Immature natural killer cell (primary cell): ENCODE results near the gene EXOC6B. TPM values are rescaled to one million over a fixed set of nuclear protein-coding genes. Genes with fewer than 3 reads are reported as not detected.

Source experiments
- DNase-seq, 3 donors: peaks; one replicate each; pipeline ENCODE4 v3.0.0; 2022; ENCODE audit warnings: mixed read lengths in 1 of 3
- H3K27ac Mint-ChIP-seq, 6 donors: one replicate each; pipeline ENCODE4 v1.8.0; 2020; ENCODE audit warnings: mixed read lengths in 6 of 6, mild to moderate bottlenecking in 5 of 6, inconsistent platforms in 4 of 6, moderate library complexity in 3 of 6
- H3K27me3 Mint-ChIP-seq, 3 donors: one replicate each; pipeline ENCODE4 v1.8.0; 2020 to 2021; ENCODE audit warnings: low read depth in 3 of 3, mild to moderate bottlenecking in 3 of 3, mixed read lengths in 3 of 3, moderate library complexity in 3 of 3, inconsistent platforms in 1 of 3
- H3K36me3 Mint-ChIP-seq, 3 donors: one replicate each; pipeline ENCODE4 v1.8.0; 2020; ENCODE audit warnings: mixed read lengths in 3 of 3, inconsistent platforms in 2 of 3, mild to moderate bottlenecking in 2 of 3
- H3K4me1 Mint-ChIP-seq, 2 donors: one replicate each; pipeline ENCODE4 v1.8.0; 2020; ENCODE audit warnings: inconsistent platforms in 2 of 2, mild to moderate bottlenecking in 2 of 2, mixed read lengths in 2 of 2, moderate library complexity in 1 of 2
- H3K4me3 Mint-ChIP-seq, 5 donors: one replicate each; pipeline ENCODE4 v1.8.0; 2020; ENCODE audit warnings: mild to moderate bottlenecking in 5 of 5, mixed read lengths in 5 of 5, inconsistent platforms in 3 of 5, moderate library complexity in 3 of 5
- H3K9me3 Mint-ChIP-seq, 6 donors: one replicate each; pipeline ENCODE4 v1.8.0; 2020; ENCODE audit warnings: mild to moderate bottlenecking in 6 of 6, mixed read lengths in 6 of 6, inconsistent platforms in 4 of 6, moderate library complexity in 3 of 6
- polyA plus RNA-seq, 3 donors: library from polyadenylated mRNA; unstranded; fragments of 300-500 nt; fragmentation: Illumina TruSeq; gene quantifications; one replicate each; pipeline ENCODE4 v1.2.3, GENCODE V29; 2021

EXOC6B gene
- polyA plus RNA-seq, 3 donors from 2014 or later, result 2.0 to 2.7 (median 2.5) TPM

- Mint-ChIP-seq H3K36me3 (no peaks in the 10 kb centered on the region), H3K4me3 (no peak overlapping the region), H3K4me1 (no peaks in the 10 kb centered on the region), H3K9me3 (peaks cover 0 to 5% (median 2%) of the 10 kb centered on the region in 6 donors), H3K27me3 (no peaks in the 10 kb centered on the region), H3K27ac (no peak overlapping the region)
- DNase-seq, result no peak
These were observed 562.6 kb downstream of the EXOC6B start for GRCh38 chr2:72263043-72263775.

- H3K27me3 Mint-ChIP-seq, result no peaks in the 10 kb centered on the region
- no peaks in the 10 kb centered on the region for H3K9me3 Mint-ChIP-seq
- H3K27ac Mint-ChIP-seq, result no peak overlapping the region
- H3K36me3 Mint-ChIP-seq, result no peaks in the 10 kb centered on the region
- H3K4me1 Mint-ChIP-seq, result no peaks in the 10 kb centered on the region
- H3K4me3 Mint-ChIP-seq, result no peak overlapping the region
- DNase-seq, result no peak
These were observed 564.8 kb downstream of the EXOC6B start for GRCh38 chr2:72261076-72261475.

GRCh38 chr2:72255540-72255939 is 570.3 kb downstream of the EXOC6B start:
- Mint-ChIP-seq H3K4me3 (no peak overlapping the region), H3K4me1 (no peaks in the 10 kb centered on the region), H3K9me3 (peaks cover 0 to 21% (median 7%) of the 10 kb centered on the region in 6 donors), H3K27ac (no peak overlapping the region), H3K27me3 (peaks cover 0 to 2% (median 0%) of the 10 kb centered on the region in 3 donors), H3K36me3 (peaks cover 0 to 3% (median 0%) of the 10 kb centered on the region in 3 donors)
- no peak for DNase-seq

GRCh38 chr2:72254831-72255451 is 570.9 kb downstream of the EXOC6B start:
- Mint-ChIP-seq H3K9me3 (peaks cover 0 to 21% (median 7%) of the 10 kb centered on the region in 6 donors), H3K36me3 (peaks cover 0 to 3% (median 0%) of the 10 kb centered on the region in 3 donors), H3K27ac (no peak overlapping the region), H3K27me3 (peaks cover 0 to 2% (median 0%) of the 10 kb centered on the region in 3 donors), H3K4me3 (no peak overlapping the region), H3K4me1 (no peaks in the 10 kb centered on the region)
- no peak for DNase-seq

GRCh38 chr2:72238311-72238710 is 587.5 kb downstream of the EXOC6B start:
- no peaks in the 10 kb centered on the region for H3K9me3 Mint-ChIP-seq
- H3K36me3 Mint-ChIP-seq, result peaks cover 0 to 3% (median 0%) of the 10 kb centered on the region in 3 donors
- H3K4me3 Mint-ChIP-seq, result no peak overlapping the region
- H3K27ac Mint-ChIP-seq, result no peak overlapping the region
- H3K4me1 Mint-ChIP-seq, result peaks cover 16 to 18% of the 10 kb centered on the region in 2 donors
- no peak for DNase-seq
- no peaks in the 10 kb centered on the region for H3K27me3 Mint-ChIP-seq

- Mint-ChIP-seq H3K4me3 (no peak overlapping the region), H3K27ac (no peak overlapping the region), H3K4me1 (peaks cover 16 to 18% of the 10 kb centered on the region in 2 donors), H3K9me3 (no peaks in the 10 kb centered on the region), H3K36me3 (peaks cover 0 to 3% (median 0%) of the 10 kb centered on the region in 3 donors), H3K27me3 (peaks cover 0 to 2% (median 0%) of the 10 kb centered on the region in 3 donors)
- no peak for DNase-seq
These were observed 588.3 kb downstream of the EXOC6B start for GRCh38 chr2:72237549-72237948.

GRCh38 chr2:72236445-72237067 is 589.3 kb downstream of the EXOC6B start:
- H3K4me1 Mint-ChIP-seq, result peaks cover 7 to 11% of the 10 kb centered on the region in 2 donors
- H3K36me3 Mint-ChIP-seq, result no peaks in the 10 kb centered on the region
- DNase-seq, result no peak
- H3K9me3 Mint-ChIP-seq, result no peaks in the 10 kb centered on the region
- H3K27me3 Mint-ChIP-seq, result peaks cover 0 to 2% (median 0%) of the 10 kb centered on the region in 3 donors
- H3K4me3 Mint-ChIP-seq, result no peak overlapping the region
- no peak overlapping the region for H3K27ac Mint-ChIP-seq

GRCh38 chr2:72235497-72236415 is 590.1 kb downstream of the EXOC6B start:
- H3K36me3 Mint-ChIP-seq, result no peaks in the 10 kb centered on the region
- peaks cover 0 to 4% (median 0%) of the 10 kb centered on the region in 3 donors for H3K27me3 Mint-ChIP-seq
- H3K9me3 Mint-ChIP-seq, result no peaks in the 10 kb centered on the region
- no peak for DNase-seq
- H3K4me3 Mint-ChIP-seq, result no peak overlapping the region
- H3K27ac Mint-ChIP-seq, result no peak overlapping the region
- H3K4me1 Mint-ChIP-seq, result peaks cover 0 to 3% of the 10 kb centered on the region in 2 donors

GRCh38 chr2:72233211-72233610 is 592.6 kb downstream of the EXOC6B start:
- Mint-ChIP-seq H3K4me3 (no peak overlapping the region), H3K36me3 (peaks cover 0 to 4% (median 0%) of the 10 kb centered on the region in 3 donors), H3K4me1 (no peaks in the 10 kb centered on the region), H3K9me3 (peaks cover 0 to 3% (median 0%) of the 10 kb centered on the region in 6 donors), H3K27ac (no peak overlapping the region), H3K27me3 (peaks cover 0 to 4% (median 0%) of the 10 kb centered on the region in 3 donors)
- DNase-seq, result no peak

- Mint-ChIP-seq H3K27ac (no peak overlapping the region), H3K4me3 (no peak overlapping the region), H3K4me1 (no peaks in the 10 kb centered on the region), H3K27me3 (no peaks in the 10 kb centered on the region), H3K36me3 (peaks cover 0 to 4% (median 0%) of the 10 kb centered on the region in 3 donors), H3K9me3 (peaks cover 0 to 4% (median 3%) of the 10 kb centered on the region in 6 donors)
- DNase-seq, result no peak
These were observed 602.8 kb downstream of the EXOC6B start for GRCh38 chr2:72222829-72223564.

GRCh38 chr2:72220170-72220569 is 605.7 kb downstream of the EXOC6B start:
- no peaks in the 10 kb centered on the region for H3K9me3 Mint-ChIP-seq
- no peak overlapping the region for H3K4me3 Mint-ChIP-seq
- no peak overlapping the region for H3K27ac Mint-ChIP-seq
- no peaks in the 10 kb centered on the region for H3K4me1 Mint-ChIP-seq
- peaks cover 0 to 3% (median 0%) of the 10 kb centered on the region in 3 donors for H3K36me3 Mint-ChIP-seq
- H3K27me3 Mint-ChIP-seq, result no peaks in the 10 kb centered on the region
- DNase-seq, result no peak

- Mint-ChIP-seq H3K27me3 (no peaks in the 10 kb centered on the region), H3K9me3 (no peaks in the 10 kb centered on the region), H3K4me3 (no peak overlapping the region), H3K36me3 (peaks cover 0 to 3% (median 0%) of the 10 kb centered on the region in 3 donors), H3K4me1 (no peaks in the 10 kb centered on the region), H3K27ac (no peak overlapping the region)
- no peak for DNase-seq
These were observed 611.2 kb downstream of the EXOC6B start for GRCh38 chr2:72214429-72215143.
